ENCODE results near the gene DVL1. TPM values are rescaled to one million over a fixed set of nuclear protein-coding genes. Genes with fewer than 3 reads are reported as not detected.

Gene DVL1
- total and polyA plus RNA-seq, 12 donors, result 64.7 to 153 (median 79.7) TPM

DNA sequence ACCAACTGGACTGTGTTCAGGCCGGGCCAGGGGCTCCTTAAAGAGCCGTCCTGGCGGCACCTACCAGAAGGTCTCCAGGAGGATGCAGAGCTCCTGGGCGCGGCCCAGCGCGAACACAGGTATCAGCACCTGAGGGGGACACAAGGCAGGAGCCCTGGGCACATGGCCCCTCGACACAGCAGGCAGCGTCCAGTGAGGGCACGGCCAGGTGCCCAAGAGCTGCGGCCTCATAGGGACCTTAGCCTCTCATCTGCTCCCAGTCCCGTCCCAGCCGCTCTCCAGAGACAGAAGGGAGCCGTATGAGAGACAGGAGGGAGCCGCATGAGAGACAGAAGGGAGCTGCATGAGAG, 35.0 kb downstream of the DVL1 start:
- no peaks in the 10 kb centered on the region for H3K9me3 ChIP-seq
- no peak for TF ChIP-seq CTCF (IDR thresholded peaks at IDR 0.05)
- no peak for ATAC-seq
- no peaks in the 10 kb centered on the region for H3K27me3 ChIP-seq
- no peak for DNase-seq
- H3K36me3 ChIP-seq, result peaks cover 4 to 90% (median 42%) of the 10 kb centered on the region in 9 donors
- no peak overlapping the region for H3K27ac ChIP-seq
- H3K4me3 ChIP-seq, result no peak overlapping the region
- 92 to 94% methylated on average over 15 of the region's 15 CpGs for WGBS, 2 donors
- intact Hi-C loops (cut with DNase I), result no loop called here
- H3K4me1 ChIP-seq, result peaks cover 2 to 29% (median 17%) of the 10 kb centered on the region in 9 donors

DNA sequence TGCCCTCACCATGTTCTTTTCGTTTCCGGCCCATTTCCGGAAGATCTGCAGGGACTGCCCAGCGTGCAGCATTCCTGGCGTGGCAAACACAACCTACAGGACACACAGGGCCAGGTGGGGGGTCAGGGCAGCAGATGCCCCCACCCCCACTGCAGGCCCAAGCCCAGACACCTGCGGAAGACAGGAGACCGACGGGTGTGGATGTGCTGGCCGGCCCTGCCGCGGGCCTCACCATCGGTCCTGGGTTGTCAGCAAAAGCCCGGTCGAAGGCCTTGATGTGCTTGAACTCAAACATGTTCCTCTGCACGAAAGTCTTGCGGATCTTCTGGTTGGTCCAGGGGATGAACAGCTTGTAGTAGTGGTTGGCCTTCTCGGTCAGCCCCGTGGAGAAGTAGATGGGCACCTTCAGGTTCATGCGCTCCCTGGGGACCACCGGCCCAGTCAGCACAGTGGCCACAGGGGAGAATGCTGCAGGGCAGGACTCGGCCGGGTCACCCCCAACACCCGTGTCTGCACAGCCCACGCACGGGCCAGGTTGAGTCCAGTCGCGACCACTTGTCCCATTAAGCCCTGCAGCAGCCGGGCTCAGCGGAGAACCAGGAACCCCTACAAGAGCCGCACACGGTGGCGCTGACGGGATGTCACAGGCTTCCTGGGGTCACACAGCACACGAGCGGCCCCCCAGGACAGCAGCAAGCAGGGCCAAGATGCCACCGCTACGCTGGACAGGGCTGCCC, 35.5 kb downstream of the DVL1 start:
- no peak for ATAC-seq
- intact Hi-C loops (cut with DNase I), result no loop called here
- no peak overlapping the region for H3K4me3 ChIP-seq
- no peak overlapping the region for H3K27ac ChIP-seq
- peaks cover 4 to 85% (median 37%) of the 10 kb centered on the region in 9 donors for H3K36me3 ChIP-seq
- no peak for TF ChIP-seq CTCF (IDR thresholded peaks at IDR 0.05)
- WGBS, 2 donors, result 89 to 92% methylated on average over 37 of the region's 37 CpGs
- no peaks in the 10 kb centered on the region for H3K9me3 ChIP-seq
- H3K27me3 ChIP-seq, result no peaks in the 10 kb centered on the region
- peaks cover 4 to 31% (median 23%) of the 10 kb centered on the region in 9 donors for H3K4me1 ChIP-seq
- DNase-seq, result no peak

DNA sequence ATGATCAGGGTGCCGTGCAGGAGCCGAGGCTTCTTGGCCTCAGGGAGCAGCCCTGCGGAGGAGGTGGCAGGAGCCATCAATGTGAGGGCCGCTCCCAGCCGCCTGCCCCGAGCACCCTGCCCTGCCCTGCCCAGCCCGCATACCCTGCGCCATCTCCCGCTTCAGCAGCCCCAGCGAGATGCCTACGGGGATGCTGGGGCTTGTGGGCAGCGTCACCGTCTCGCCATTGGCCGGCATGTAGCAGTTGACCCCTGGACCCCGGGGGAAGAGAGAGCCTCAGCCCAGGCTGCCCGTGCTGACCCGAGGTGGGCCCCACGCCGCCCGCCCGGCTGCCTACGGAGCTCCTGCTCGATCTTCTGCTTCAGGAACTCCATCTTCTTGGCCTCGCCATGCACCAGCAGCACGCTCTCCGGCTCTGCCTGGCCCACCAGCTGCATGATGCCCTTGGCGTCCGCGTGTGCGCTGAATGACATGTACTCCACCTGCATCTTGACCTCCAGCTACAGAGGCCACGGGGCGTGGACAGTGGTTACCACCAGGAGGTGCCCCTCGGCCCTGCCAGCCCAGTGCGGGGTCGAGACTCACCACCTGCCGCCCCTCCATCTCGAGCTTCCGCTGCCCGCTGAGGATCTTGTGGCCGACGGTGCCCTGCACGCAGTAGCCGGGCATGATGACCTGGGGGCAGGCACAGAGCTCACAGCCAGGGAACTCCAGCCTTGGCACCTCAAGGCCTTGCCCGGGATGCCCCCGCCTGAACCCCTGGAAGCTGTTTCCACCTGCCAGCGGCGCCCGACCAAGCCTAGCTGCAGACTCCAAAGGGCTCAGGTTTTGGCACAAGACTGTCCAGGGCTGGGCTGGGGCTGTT, 36.5 kb downstream of the DVL1 start:
- intact Hi-C loops (cut with DNase I), result no loop called here
- DNase-seq (no peak), ATAC-seq (no peak)
- no peaks in the 10 kb centered on the region for H3K27me3 ChIP-seq
- H3K36me3 ChIP-seq, result peaks cover 4 to 76% (median 37%) of the 10 kb centered on the region in 9 donors
- no peaks in the 10 kb centered on the region for H3K9me3 ChIP-seq
- H3K27ac ChIP-seq, result no peak overlapping the region
- H3K4me1 ChIP-seq, result peaks cover 4 to 22% (median 16%) of the 10 kb centered on the region in 9 donors
- no peak for TF ChIP-seq CTCF (IDR thresholded peaks at IDR 0.05)
- WGBS, 2 donors, result 93 to 95% methylated on average over 49 of the region's 49 CpGs
- H3K4me3 ChIP-seq, result no peak overlapping the region

DNA sequence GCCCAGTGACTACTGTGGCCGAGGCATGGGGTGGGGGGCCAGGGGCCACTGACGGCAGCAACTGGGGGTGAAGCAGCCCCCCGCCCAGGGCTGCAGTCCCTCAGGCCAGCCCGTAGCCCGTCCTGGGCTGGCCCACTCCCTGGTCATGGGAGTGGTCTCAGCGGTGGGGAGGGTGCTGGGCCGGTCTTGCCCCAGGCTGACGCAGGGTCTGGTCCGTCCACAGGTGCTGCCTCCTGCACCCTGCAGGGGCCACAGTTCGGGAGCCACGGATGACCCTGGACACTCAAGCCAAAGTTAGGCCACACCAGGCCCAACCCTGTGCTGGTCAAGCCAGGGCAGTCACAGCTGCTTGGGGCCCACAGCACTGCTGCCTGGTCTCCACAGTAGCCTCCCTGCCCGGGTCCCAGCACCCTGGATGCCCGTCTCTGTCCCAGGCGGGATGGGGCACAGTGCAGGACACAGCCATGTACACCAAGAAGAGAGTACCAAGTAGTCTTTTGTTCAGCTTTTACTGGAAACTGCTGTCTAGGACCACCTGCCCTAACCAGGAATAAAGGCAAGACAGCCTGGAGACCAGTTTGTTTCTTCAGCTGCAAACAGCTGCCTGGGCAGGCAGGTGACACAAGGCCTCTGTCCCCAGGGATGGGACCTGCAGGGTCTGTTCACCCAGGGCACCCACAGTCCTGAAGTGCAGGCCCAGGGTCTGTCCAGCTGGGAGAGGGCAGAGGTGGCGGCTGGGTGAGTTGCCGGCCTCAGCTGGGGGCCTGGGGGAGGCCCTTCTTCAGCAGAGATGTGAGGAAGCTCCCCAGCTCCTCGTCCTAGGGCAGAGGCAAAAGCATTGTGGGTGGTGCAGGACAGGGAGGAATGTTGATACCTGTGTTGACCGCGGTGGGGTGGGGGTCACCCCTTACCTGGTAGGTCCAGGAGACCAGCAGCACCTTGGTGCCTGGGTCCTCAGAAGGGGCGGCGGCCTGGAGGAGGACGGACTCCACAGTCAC, 37.8 kb downstream of the DVL1 start:
- Histone ChIP-seq H3K27me3 (no peaks in the 10 kb centered on the region), H3K36me3 (peaks cover 4 to 63% (median 37%) of the 10 kb centered on the region in 9 donors), H3K4me3 (no peak overlapping the region), H3K4me1 (peaks cover 9 to 26% (median 24%) of the 10 kb centered on the region in 9 donors), H3K27ac (no peak overlapping the region), H3K9me3 (no peaks in the 10 kb centered on the region)
- intact Hi-C loops (cut with DNase I), result no loop called here
- WGBS, 2 donors, result 91 to 93% methylated on average over 22 of the region's 22 CpGs
- ATAC-seq (no peak), DNase-seq (no peak)
- no peak for TF ChIP-seq CTCF (IDR thresholded peaks at IDR 0.05)
